ENCODE results near the gene STX5. TPM values are rescaled to one million over a fixed set of nuclear protein-coding genes. Genes with fewer than 3 reads are reported as not detected.

Gene STX5
- total and polyA plus RNA-seq, 10 of the 15 experiments (the other 5 are each of a cell fraction or from before 2014, with no cell fraction given), result 3.8 to 35.4 (median 27.4) TPM

GRCh38 chr11:62794201-62794775 is 37.6 kb downstream of the STX5 start:
- ChIA-PET RAD21 (ENCODE audit: unreplicated experiment) (interaction anchor here (0.9 to 1.6 kb wide), 3 partner anchors 19 to 67 kb away, joined by 3 read pairs; no protein-coding TSS in a partner anchor), POLR2A (interaction anchor here (0.7 to 2.3 kb wide), 10 partner anchors 8 to 61 kb away, joined by 3 to 9 read pairs (median 4); partner anchors contain the start of genes NXF1 and TEX54), SMC1A (ENCODE audit: uncharacterized antibody, unreplicated experiment) (interaction anchor here (0.6 to 1.4 kb wide), 4 partner anchors 11 to 67 kb away, joined by 3 to 4 read pairs (median 4); partner anchors contain the start of genes NXF1 and WDR74), CTCF (interaction anchor here (0.7 to 0.8 kb wide), 2 partner anchors 46 to 87 kb away, joined by 3 read pairs; partner anchors contain the start of gene SLC3A2)
- H3K4me3 ChIP-seq, result no peak overlapping the region
- TF ChIP-seq, protein P1, sequence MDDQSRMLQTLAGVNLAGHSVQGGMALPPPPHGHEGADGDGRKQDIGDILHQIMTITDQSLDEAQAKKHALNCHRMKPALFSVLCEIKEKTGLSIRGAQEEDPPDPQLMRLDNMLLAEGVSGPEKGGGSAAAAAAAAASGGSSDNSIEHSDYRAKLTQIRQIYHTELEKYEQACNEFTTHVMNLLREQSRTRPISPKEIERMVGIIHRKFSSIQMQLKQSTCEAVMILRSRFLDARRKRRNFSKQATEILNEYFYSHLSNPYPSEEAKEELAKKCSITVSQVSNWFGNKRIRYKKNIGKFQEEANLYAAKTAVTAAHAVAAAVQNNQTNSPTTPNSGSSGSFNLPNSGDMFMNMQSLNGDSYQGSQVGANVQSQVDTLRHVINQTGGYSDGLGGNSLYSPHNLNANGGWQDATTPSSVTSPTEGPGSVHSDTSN (IDR thresholded peaks at IDR 0.05; ENCODE audit: insufficient replicate concordance, low read depth, low read length), result no peak
- TF ChIP-seq, protein P2, sequence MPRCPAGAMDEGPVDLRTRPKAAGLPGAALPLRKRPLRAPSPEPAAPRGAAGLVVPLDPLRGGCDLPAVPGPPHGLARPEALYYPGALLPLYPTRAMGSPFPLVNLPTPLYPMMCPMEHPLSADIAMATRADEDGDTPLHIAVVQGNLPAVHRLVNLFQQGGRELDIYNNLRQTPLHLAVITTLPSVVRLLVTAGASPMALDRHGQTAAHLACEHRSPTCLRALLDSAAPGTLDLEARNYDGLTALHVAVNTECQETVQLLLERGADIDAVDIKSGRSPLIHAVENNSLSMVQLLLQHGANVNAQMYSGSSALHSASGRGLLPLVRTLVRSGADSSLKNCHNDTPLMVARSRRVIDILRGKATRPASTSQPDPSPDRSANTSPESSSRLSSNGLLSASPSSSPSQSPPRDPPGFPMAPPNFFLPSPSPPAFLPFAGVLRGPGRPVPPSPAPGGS (IDR thresholded peaks at IDR 0.05; ENCODE audit: borderline replicate concordance, insufficient read depth, low read depth, low read length, poor library complexity, severe bottlenecking), result no peak
- no peak for TF ChIP-seq CTCF (IDR thresholded peaks at IDR 0.05 in 2 of 3, conservative IDR thresholded peaks at IDR 0.05 in 1 of 3; ENCODE audit: control insufficient read depth in 2 of 3, extremely low read depth in 1 of 3, insufficient read depth in 1 of 3, low read depth in 3 of 3, low read length in 3 of 3)
- no peak for TF ChIP-seq SREBF2 (IDR thresholded peaks at IDR 0.05; ENCODE audit: low read length)
- no peak for TF ChIP-seq HDAC6 (IDR thresholded peaks at IDR 0.05; ENCODE audit: unreplicated experiment)
- no peak for TF ChIP-seq IRF3 (IDR thresholded peaks at IDR 0.05)
- TF ChIP-seq, protein P3, sequence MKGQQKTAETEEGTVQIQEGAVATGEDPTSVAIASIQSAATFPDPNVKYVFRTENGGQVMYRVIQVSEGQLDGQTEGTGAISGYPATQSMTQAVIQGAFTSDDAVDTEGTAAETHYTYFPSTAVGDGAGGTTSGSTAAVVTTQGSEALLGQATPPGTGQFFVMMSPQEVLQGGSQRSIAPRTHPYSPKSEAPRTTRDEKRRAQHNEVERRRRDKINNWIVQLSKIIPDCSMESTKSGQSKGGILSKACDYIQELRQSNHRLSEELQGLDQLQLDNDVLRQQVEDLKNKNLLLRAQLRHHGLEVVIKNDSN (IDR thresholded peaks at IDR 0.05; ENCODE audit: borderline replicate concordance, extremely low read length, insufficient read depth, low read depth, low read length), result no peak
- TF ChIP-seq ATF7 (IDR thresholded peaks at IDR 0.05; ENCODE audit: low read depth), result no peak
- no peak for TF ChIP-seq JUNB (IDR thresholded peaks at IDR 0.05)
- TF ChIP-seq, protein P4, sequence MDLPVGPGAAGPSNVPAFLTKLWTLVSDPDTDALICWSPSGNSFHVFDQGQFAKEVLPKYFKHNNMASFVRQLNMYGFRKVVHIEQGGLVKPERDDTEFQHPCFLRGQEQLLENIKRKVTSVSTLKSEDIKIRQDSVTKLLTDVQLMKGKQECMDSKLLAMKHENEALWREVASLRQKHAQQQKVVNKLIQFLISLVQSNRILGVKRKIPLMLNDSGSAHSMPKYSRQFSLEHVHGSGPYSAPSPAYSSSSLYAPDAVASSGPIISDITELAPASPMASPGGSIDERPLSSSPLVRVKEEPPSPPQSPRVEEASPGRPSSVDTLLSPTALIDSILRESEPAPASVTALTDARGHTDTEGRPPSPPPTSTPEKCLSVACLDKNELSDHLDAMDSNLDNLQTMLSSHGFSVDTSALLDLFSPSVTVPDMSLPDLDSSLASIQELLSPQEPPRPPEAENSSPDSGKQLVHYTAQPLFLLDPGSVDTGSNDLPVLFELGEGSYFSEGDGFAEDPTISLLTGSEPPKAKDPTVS (IDR thresholded peaks at IDR 0.05; ENCODE audit: low read depth, low read length), result no peak
- TF ChIP-seq GATAD2B (conservative IDR thresholded peaks at IDR 0.05; ENCODE audit: low read depth), result no peak
- TF ChIP-seq, protein P5, sequence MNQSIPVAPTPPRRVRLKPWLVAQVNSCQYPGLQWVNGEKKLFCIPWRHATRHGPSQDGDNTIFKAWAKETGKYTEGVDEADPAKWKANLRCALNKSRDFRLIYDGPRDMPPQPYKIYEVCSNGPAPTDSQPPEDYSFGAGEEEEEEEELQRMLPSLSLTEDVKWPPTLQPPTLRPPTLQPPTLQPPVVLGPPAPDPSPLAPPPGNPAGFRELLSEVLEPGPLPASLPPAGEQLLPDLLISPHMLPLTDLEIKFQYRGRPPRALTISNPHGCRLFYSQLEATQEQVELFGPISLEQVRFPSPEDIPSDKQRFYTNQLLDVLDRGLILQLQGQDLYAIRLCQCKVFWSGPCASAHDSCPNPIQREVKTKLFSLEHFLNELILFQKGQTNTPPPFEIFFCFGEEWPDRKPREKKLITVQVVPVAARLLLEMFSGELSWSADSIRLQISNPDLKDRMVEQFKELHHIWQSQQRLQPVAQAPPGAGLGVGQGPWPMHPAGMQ (IDR thresholded peaks at IDR 0.05; ENCODE audit: borderline replicate concordance), result no peak
- peaks cover 8% of the 10 kb centered on the region; the same call in 1 of the 2 replicates for H3K4me1 ChIP-seq (ENCODE audit: control insufficient read depth, insufficient read depth, low read length)
- H3K79me2 ChIP-seq (ENCODE audit: control insufficient read depth, insufficient read depth, low read length), result peaks cover 18% of the 10 kb centered on the region
- intact Hi-C loops (cut with micrococcal nuclease; ENCODE audit: unreplicated experiment), result no loop called here
- H3K36me3 ChIP-seq (ENCODE audit: control insufficient read depth in 2 of 2, insufficient read depth in 2 of 2, low read length in 1 of 2), result peaks cover 23 to 31% of the 10 kb centered on the region in 2 experiments
- H3K4me2 ChIP-seq (ENCODE audit: control insufficient read depth, insufficient read depth), result no peak overlapping the region
- no peak overlapping the region for H3K9ac ChIP-seq (ENCODE audit: control insufficient read depth, insufficient read depth, low read length)
- in situ Hi-C loops (cut with MboI), result no loop called here
- ATAC-seq (no peak), FAIRE-seq (no peak), DNase-seq (ENCODE audit: low read depth, low spot score) (no peak)
- BruUV-seq (replicated peaks), result no TSS peak
- WGBS (ENCODE audit: insufficient coverage, insufficient replicate concordance, low lambda C conversion rate, missing lambda C conversion rate), result 96% methylated on average over 8 of the region's 8 CpGs
- H3K27ac ChIP-seq (ENCODE audit: control insufficient read depth, insufficient read depth), result no peak overlapping the region
- no peak overlapping the region for H2AFZ ChIP-seq (ENCODE audit: control insufficient read depth, low read depth, low read length)
- H4K20me1 ChIP-seq (ENCODE audit: control insufficient read depth, insufficient read depth), result no peaks in the 10 kb centered on the region
- no peaks in the 10 kb centered on the region for H3K27me3 ChIP-seq (replicated peaks in 1 of 2; ENCODE audit: control insufficient read depth in 2 of 2, insufficient read depth in 2 of 2, low read length in 1 of 2)
- H3K9me3 ChIP-seq (replicated peaks; ENCODE audit: control insufficient read depth, insufficient read depth, low read length), result no peaks in the 10 kb centered on the region
